Neutrophil (primary cell): ENCODE data around the gene CHST8.
"Not testable (repeated sequence)": the region's sequence is repeated elsewhere in the genome, so short reads cannot be mapped to it uniquely, and the experiment has no call there.

Source experiments
- H3K27ac ChIP-seq: fragments of 200-600 bp; sonication (generic); 2 replicates; pipeline ENCODE4 v1.5.1; 2016; ENCODE audit warnings: mild to moderate bottlenecking, moderate library complexity
- H3K27me3 ChIP-seq: fragments of 200-600 bp; sonication (generic); 2 replicates; pipeline ENCODE4 v1.6.0; 2016; ENCODE audit warnings: mild to moderate bottlenecking
- H3K36me3 ChIP-seq: fragments of 200-600 bp; sonication (generic); 2 replicates; pipeline ENCODE4 v1.5.1; 2017
- H3K4me1 ChIP-seq, 2 experiments: fragments of 200-600 bp in 1 of 2; sonication (generic) in 1 of 2; 1 replicate in 1 of 2; 2 replicates in 1 of 2; pipeline versions ENCODE4 v1.5.1 to v1.6.1; 2013 to 2016; ENCODE audit warnings: low read depth in 1 of 2, low read length in 1 of 2, mild to moderate bottlenecking in 1 of 2, moderate library complexity in 1 of 2; ENCODE audit not compliant: control insufficient read depth in 1 of 2, insufficient read depth in 1 of 2
- H3K4me3 ChIP-seq, 2 experiments: fragments of 200-600 bp in 1 of 2; sonication (generic) in 1 of 2; 1 replicate in 1 of 2; 2 replicates in 1 of 2; pipeline ENCODE4 v1.5.1; 2013 to 2016; ENCODE audit warnings: low read depth in 1 of 2, low read length in 1 of 2, mild to moderate bottlenecking in 1 of 2, moderate library complexity in 1 of 2
- H3K9me3 ChIP-seq: fragments of 200-600 bp; sonication (generic); 2 replicates; pipeline ENCODE4 v1.5.1; 2016
- TF ChIP-seq, protein P1 (sequence below): fragments of 200-600 bp; sonication (generic); IDR thresholded peaks from 2 replicates; pipeline ENCODE4 v1.5.1; 2016; ENCODE audit warnings: antibody characterized with exemption

The CHST8 gene

DNA sequence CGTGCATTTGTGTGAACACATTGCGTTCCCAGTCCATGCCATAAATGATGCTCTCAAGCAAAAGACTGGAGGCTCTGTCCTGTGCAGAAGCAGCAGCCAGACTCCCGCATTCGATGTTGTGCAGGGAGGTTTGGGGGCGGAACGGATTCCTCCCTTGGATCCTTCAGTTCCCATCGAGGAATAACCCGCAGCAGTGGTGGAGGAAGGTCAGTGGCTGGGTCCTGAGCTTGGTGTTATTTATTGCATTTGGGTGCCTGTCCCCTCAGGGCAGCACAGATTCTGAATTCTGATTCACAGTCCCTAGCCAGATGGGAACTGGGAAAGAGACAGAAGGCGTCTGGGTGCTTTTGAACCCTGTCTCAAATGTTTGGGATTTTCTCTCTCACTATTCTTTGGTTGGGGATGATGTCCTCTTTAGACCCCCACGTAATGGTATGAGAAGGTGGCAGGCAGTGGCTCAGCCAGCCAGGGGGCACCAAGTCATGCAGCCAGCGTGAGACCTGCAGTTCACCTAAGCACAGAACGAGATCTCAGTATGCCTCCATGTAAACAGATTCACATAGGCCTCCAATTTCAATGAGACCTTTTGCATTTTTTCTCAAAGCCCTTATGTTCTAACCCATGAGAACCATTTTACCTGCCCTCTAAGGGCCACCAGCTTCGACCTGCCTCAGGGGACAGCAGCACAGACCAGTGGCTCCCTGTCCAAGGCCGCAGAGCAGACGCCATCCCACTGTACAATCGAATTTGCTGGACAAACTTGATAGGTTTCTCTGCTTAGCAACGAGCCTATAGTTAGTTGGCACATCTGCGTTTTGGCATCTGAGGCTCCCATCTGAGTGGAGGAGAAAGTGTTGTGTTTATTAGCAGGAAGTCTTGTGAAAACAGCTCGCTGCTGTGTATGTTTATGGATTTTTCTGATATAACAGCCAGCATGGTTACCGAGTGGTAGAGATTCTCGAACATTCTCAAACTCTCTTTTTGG is 192.7 kb downstream of the CHST8 start:
- Histone ChIP-seq H3K36me3 (no peaks in the 10 kb centered on the region), H3K4me1 (peaks cover 28 to 31% of the 10 kb centered on the region in 2 experiments), H3K27ac (no peak overlapping the region), H3K27me3 (no peaks in the 10 kb centered on the region), H3K4me3 (no peak overlapping the region), H3K9me3 (no peaks in the 10 kb centered on the region)
- TF ChIP-seq, protein P1, sequence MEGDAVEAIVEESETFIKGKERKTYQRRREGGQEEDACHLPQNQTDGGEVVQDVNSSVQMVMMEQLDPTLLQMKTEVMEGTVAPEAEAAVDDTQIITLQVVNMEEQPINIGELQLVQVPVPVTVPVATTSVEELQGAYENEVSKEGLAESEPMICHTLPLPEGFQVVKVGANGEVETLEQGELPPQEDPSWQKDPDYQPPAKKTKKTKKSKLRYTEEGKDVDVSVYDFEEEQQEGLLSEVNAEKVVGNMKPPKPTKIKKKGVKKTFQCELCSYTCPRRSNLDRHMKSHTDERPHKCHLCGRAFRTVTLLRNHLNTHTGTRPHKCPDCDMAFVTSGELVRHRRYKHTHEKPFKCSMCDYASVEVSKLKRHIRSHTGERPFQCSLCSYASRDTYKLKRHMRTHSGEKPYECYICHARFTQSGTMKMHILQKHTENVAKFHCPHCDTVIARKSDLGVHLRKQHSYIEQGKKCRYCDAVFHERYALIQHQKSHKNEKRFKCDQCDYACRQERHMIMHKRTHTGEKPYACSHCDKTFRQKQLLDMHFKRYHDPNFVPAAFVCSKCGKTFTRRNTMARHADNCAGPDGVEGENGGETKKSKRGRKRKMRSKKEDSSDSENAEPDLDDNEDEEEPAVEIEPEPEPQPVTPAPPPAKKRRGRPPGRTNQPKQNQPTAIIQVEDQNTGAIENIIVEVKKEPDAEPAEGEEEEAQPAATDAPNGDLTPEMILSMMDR: no peak

DNA sequence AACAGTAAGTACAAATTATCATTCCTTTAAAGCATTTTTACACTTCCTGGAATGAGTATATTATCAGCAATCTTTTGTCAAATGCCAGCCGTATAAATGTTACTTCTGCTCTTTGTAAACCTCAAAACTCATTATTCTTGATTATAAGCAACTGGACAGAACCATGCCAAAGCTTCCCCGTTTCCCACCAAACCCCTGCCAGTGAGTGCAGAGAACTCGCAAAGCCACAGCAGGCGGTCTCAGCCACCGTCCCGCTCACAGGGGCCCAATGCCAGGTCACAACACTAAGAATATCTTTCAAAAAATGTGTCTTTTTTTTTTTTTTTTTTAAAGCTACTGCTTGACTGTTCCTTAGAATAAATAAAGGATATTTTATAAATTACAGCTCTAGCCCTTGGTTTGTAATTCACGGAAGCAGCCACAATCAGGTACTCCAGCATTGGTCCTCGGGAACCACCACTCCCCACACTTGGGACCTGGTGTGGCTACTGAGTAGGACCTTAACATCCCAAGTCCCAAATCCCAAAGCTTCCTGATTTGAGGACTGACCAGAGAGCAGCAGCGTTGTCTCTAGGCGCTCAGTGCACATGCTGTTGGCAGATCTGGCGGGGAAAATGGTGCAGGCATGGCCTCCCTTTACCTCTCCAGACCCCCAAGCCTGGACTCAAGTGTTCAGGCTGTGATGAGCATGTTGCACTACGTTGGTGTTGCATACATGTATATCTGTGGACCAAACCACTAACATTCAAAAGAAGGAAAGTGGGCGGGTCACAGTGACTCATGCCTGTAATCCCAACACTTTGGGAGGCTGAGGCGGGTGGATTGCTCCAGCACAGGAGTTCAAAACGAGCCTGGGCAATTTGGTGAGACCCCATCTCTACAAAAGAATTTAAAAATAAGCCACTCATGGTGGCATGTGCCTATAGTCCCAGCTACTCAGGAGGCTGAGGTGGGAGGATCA is 193.9 kb downstream of the CHST8 start:
- H3K36me3 ChIP-seq: no peaks in the 10 kb centered on the region
- no peaks in the 10 kb centered on the region for H3K27me3 ChIP-seq
- TF ChIP-seq, protein P1: no peak
- H3K4me1 ChIP-seq: peaks cover 40 to 42% of the 10 kb centered on the region in 2 experiments
- H3K27ac ChIP-seq: no peak overlapping the region
- H3K9me3 ChIP-seq: no peaks in the 10 kb centered on the region
- no peak overlapping the region for H3K4me3 ChIP-seq

DNA sequence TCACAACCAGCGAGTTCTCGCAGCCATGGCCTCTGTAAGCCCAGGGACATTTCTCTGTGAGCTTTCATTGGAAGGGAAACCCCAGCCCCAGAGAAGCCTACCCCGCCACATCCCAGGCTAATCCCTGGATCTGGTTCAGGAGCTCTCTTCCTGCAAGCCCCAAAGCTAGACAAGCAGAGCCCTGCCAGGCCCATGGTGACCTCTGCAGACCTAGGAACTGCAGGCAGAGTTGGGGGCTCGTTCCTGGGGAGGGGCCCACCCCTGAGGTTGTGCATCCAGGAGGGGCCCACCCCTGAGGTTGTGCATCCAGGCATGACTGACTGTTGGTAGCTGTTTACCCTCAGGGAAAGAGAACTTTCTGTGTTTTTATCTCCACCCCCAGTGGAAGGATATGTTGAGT is 196.7 kb downstream of the CHST8 start:
- Histone ChIP-seq H3K4me3 (no peak overlapping the region), H3K27me3 (no peaks in the 10 kb centered on the region), H3K9me3 (no peaks in the 10 kb centered on the region), H3K36me3 (no peaks in the 10 kb centered on the region), H3K4me1 (peaks cover 48% of the 10 kb centered on the region in 2 experiments), H3K27ac (peak overlapping the region; percentile 79)
- TF ChIP-seq, protein P1: no peak

DNA sequence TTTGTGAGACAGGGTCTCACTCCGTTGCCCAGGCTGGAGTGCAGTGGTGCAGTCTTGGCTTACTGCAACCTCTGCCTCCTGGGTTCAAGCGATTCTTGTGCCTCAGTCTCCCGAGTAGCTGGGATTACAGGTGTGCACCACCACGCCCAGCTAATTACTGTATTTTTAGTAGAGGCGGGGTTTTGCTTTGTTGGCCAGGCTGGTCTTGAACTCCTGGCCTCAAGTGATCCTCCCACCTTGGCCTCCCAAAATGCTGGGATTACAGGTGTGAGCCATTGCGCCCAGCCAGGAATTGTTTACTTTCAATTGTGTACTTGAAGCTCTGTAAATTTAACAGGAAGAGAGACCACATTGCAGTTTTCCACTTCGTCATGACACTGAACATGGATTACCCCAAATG is 197.3 kb downstream of the CHST8 start:
- H3K36me3 ChIP-seq, H3K9me3 ChIP-seq, H3K27me3 ChIP-seq: not testable (repeated sequence)
- Histone ChIP-seq H3K27ac (peak overlapping the region; percentile 79), H3K4me1 (peaks cover 48% of the 10 kb centered on the region in 2 experiments), H3K4me3 (peak overlapping the region in 1 of 2 experiments; percentile 68)

DNA sequence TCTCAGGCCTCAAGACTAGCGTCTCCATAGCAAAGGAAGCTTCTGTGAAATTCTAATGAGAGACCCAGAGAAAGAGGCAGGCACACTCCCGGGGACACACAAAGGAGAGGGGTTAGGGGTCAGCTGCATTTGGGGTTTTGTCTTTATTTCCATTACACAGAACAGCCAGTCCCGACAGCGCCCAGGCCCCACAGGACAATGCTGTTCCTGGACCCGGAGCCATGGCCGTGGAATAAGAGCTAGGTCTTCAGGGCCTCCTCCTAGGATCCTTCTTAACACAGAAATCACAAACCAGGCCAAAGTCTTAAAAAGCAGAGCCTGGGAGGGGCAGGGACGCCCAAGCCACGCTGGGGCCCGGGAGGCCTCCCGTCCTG is 197.7 kb downstream of the CHST8 start:
- Histone ChIP-seq H3K27me3 (no peaks in the 10 kb centered on the region), H3K4me1 (peaks cover 48% of the 10 kb centered on the region in 2 experiments), H3K27ac (peak overlapping the region; percentile 79), H3K9me3 (no peaks in the 10 kb centered on the region), H3K4me3 (peak overlapping the region; percentile 67 to 68), H3K36me3 (no peaks in the 10 kb centered on the region)
- TF ChIP-seq, protein P1: no peak
